Lung microvascular endothelial cell (primary cell): ENCODE results near the gene GNB1. TPM values are rescaled to one million over a fixed set of nuclear protein-coding genes. Genes with fewer than 3 reads are reported as not detected.
"Not testable (repeated sequence)": the region's sequence is repeated elsewhere in the genome, so short reads cannot be mapped to it uniquely, and the experiment has no call there.

Experiments
- DNase-seq, 2 donors: peaks; one replicate each; pipeline versions ENCODE4 v3.0.0 to v3.0.0-alpha.2; 2010; ENCODE audit warnings: low read depth in 2 of 2
- total RNA-seq: library from RNA; depleted of rRNA; stranded (reverse); fragments of >200 nt; gene quantifications from 2 replicates; pipeline ENCODE4 v1.2.1, GENCODE V29; 2014

Gene GNB1
- total RNA-seq, 1 donor from 2014 or later, result 93.5 TPM

DNA sequence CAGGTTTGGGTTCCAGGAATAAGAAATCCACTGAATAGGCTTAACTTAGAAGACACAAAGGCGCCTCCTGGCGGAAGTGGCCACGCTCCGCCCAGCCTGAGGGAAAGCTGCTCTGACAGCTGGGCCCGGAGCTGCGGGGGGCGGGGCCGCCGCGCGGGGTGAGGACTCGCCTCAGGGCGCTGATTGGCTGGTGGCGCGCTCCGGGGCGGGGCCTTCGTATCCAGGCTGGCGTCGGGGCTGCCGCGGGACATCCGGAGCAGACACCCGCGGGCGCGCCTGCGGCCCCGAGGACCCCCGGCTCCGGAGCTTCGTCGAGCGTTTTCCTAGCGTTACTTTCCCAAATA lies 144.3 kb downstream of the GNB1 start:
- DNase-seq, result not testable (repeated sequence)

DNA sequence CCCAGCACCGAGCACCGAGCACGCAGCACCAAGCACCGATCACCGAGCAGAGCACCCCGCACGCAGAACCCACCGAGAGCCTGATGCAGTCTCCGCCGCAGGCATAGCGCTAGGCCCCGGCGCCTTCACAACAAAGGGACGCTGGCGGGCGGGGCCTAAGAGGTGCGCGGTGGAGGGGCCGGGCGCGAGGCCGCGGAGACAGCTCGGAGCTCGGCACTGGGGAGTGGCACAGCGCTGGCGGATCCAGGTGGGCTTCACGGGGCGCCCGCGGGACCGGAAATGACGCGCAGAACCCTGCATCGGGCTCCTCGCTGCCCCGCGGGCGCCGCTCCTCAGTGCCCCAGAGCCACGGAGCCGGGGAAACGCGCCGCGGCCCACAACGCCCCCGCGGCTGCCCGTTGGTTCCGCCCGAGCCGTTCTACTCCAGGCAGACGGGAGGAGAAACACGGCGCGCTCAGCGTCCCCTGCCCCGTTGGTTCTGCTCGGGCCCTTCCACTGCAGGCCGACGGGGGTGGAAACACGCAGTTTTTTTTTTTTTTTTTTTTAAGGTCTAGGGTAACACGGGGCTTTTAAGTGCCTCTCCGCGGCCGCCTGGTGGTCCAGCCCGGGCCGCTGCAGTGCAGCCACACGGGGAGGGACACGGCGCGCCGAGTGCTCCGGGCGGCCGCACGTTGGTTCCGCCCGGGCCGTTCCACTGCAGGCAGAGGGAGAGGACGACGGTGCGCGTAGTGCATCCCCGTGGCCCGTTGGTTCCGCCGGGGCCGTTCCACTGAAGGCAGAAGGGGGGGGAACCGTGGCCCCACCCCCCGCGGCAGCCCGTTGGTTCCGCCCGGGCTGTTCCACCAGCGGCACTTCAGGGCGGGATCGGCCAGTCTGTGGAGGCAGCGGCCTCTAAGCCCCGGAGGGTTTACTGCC lies 145.0 kb downstream of the GNB1 start:
- DNase-seq, result peak; percentile 79 to 80

DNA sequence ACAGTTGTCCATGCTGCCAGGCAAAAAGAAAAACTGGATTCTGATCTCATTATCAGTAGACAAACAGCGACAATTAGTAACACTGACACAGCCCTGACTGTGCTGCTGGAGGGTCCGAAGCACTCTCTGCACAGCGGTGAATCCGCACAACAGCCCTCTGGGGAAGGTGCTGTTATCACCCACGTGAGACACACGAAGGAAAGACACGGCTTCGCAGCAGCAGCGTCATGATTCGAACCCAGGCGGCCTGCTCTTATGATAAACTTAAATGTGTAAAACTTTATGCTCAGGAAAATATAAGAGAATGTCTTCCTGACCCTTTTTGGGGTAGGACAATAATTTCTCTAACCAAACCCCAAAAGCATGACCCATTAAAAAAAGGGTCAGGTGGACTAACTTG lies 148.4 kb downstream of the GNB1 start:
- DNase-seq, result not testable (repeated sequence)

DNA sequence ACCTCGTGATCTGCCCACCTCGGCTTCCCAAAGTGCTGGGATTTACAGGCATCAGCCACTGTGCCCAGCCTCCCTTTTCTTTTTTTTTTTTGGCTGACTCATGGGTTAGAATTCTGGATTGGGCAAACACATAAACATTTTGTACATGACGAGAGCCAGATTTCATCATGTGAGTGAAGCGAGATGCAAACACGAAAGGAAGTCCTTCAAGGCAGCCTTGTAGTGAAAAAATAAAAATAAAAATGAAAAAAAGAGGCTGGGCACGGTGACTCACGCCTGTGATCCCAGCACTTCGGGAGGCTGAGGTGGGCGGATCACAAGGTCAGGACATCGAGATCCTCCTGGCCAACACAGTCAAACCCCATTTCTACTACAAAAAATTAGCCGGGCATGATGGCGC lies 149.9 kb downstream of the GNB1 start:
- peak; percentile 24 to 91 for DNase-seq

DNA sequence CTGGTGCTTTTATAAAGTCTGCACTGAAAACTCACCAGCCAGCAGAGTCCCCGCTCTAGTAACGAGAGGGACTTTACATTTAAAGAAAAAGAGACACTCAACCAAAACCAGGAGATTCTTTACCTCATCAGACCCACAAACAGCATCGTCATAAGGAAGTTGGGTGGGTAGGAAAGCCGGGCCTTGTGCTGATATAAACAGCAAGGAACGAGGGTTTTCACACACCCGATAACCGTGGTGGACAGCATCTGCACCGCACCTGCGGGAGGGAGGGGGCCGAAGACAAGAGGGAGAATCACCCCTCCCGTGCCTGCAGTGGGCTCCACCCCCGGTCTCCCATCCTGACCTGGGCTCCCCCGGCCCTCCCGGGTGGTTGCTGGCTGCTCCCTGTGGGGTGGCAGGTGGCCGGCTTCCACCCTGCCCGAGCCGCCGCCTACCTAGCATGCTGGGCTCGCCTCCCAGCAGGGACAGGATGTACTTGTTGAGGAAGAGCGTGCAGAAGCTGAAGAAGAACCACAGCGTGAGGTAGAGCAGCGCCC lies 152.0 kb downstream of the GNB1 start:
- DNase-seq, result not testable (repeated sequence)

DNA sequence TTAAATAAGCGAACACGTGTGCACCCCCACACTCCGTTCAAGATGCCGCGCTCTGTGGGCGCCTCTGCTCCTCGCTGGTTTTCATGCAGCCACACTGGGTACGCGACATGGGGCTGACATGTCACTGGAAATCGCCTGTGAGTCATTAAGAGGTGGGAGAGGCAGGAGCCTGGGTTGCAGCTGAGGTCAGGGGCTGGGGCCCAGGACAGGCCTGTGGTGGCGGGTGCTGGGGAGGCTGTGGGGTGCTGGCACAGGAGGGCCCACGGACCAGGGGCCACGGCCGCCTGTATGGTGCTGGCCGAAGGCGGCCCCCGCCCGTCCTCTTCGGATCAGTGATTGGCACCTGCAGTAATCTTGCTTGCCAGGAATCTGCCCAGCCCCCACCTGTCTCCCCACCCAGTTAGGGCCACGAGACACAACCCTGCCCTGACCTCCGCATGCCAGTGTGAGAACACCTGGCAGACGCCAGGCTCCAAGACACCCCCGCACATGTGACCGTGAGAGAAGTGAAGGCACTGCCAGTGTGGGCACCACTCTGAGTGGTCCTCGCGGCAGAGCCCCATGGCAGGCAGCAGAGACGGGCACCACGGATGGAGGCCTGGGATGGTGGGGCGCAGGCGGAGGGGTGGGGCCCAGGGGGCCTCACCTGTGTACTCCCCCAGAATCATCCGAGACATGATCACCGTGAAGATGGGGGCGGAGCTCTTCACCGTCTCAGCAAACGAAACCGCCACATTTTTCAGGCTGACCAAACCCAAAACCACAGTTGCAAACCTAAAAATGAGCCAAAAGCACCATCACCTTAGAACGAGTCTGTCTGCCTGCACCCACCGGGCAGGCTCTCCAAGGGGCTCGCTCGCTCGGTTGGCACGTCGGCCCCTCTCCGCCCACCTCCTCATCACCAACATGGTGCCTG lies 153.0 kb downstream of the GNB1 start:
- not testable (repeated sequence) for DNase-seq

Other genes starting within 250 kb of the GNB1 start
- gene CDK11B, start 232.1 kb downstream of the GNB1 start, total RNA-seq, result 4.6 and 5.8 TPM in 2 replicates
- 15.5 and 21.6 TPM in 2 replicates for gene SLC35E2B, start 198.3 kb downstream of the GNB1 start, total RNA-seq
- gene CDK11A, start 166.7 kb downstream of the GNB1 start, total RNA-seq, result 4.4 and 10.5 TPM in 2 replicates
- 25.3 and 34.7 TPM in 2 replicates for gene NADK, start 112.6 kb downstream of the GNB1 start, total RNA-seq
- gene CALML6, start 24.2 kb upstream of the GNB1 start, total RNA-seq, result not detected in 2 replicates
- under 0.01 and 0.20 TPM in 2 replicates for gene TMEM52, start 28.2 kb upstream of the GNB1 start, total RNA-seq
- not detected in 2 replicates for gene CFAP74, start 112.7 kb upstream of the GNB1 start, total RNA-seq
- gene GABRD, start 128.3 kb upstream of the GNB1 start, total RNA-seq, result 0.20 and 1.1 TPM in 2 replicates
- gene PRKCZ, start 159.3 kb upstream of the GNB1 start, total RNA-seq, result 14.2 and 29.8 TPM in 2 replicates